ENCODE data around the gene ELP1. TPM values are rescaled to one million over a fixed set of nuclear protein-coding genes. Genes with fewer than 3 reads are reported as not detected.
"Not testable (repeated sequence)": the region's sequence is repeated elsewhere in the genome, so short reads cannot be mapped to it uniquely, and the experiment has no call there.

ELP1 gene
- total RNA-seq, 2 donors from 2014 or later = 20.6 to 24.0 TPM

DNA sequence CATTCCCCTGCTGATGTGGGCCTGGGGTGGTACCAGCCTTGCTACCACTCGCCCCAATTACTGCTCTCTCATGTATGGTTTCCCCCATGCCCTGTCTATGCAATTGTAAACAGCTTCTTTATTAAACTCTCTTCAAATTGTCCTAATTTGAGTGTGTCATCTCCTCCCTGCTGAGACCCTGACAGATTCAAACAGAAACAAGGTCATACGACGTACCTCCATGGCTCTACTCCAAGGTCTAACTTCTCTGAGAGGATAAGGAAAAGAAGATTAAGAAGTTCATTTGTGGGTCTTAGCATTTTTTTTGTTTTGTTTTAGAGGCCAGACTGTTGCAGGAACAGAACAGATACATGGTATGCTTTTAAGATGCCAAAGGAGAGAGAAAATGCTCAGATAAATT lies 38.3 kb upstream of the ELP1 start:
- Histone ChIP-seq H3K9me3 (no peaks in the 10 kb centered on the region), H3K4me3 (no peak overlapping the region), H3K27me3 (replicated peaks; ENCODE audit: insufficient read depth) (no peaks in the 10 kb centered on the region), H3K4me1 (ENCODE audit: control insufficient read depth in 1 of 2, low read depth in 2 of 2) (peaks cover 8 to 37% of the 10 kb centered on the region in 2 donors), H3K27ac (peak overlapping the region; percentile 22 to 52), H3K36me3 (no peaks in the 10 kb centered on the region)
- ATAC-seq (ENCODE audit: insufficient number of reproducible peaks, low FRiP score, low read depth) (no peak), DNase-seq (ENCODE audit: low spot score) (no peak)
- TF ChIP-seq, protein P1, sequence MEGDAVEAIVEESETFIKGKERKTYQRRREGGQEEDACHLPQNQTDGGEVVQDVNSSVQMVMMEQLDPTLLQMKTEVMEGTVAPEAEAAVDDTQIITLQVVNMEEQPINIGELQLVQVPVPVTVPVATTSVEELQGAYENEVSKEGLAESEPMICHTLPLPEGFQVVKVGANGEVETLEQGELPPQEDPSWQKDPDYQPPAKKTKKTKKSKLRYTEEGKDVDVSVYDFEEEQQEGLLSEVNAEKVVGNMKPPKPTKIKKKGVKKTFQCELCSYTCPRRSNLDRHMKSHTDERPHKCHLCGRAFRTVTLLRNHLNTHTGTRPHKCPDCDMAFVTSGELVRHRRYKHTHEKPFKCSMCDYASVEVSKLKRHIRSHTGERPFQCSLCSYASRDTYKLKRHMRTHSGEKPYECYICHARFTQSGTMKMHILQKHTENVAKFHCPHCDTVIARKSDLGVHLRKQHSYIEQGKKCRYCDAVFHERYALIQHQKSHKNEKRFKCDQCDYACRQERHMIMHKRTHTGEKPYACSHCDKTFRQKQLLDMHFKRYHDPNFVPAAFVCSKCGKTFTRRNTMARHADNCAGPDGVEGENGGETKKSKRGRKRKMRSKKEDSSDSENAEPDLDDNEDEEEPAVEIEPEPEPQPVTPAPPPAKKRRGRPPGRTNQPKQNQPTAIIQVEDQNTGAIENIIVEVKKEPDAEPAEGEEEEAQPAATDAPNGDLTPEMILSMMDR (IDR thresholded peaks at IDR 0.05) = no peak

DNA sequence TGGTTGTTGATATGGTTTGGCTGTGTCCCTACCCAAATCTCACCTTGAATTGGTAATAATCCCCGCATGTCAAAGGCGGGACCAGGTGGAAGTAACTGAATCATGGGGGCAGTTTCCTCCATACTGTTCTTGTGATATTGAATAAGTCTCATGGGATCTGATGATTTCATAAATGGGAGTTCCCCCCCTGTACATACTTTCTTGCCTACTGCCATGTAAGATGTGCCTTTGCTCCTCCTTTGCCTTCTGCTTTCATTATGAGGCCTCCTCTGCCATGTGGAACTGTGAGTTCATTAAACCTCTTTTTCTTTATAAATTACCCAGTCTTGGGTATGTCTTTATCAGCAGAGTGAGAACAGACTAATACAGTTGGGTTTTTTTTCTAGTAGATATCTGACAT lies 37.5 kb upstream of the ELP1 start:
- H3K36me3 ChIP-seq; H3K9me3 ChIP-seq; ATAC-seq (ENCODE audit: insufficient number of reproducible peaks, low FRiP score, low read depth); H3K4me3 ChIP-seq; DNase-seq (ENCODE audit: low spot score); H3K27me3 ChIP-seq (replicated peaks; ENCODE audit: insufficient read depth): not testable (repeated sequence)
- Histone ChIP-seq H3K4me1 (ENCODE audit: control insufficient read depth in 1 of 2, low read depth in 2 of 2) (peaks cover 8 to 37% of the 10 kb centered on the region in 2 donors), H3K27ac (peak overlapping the region in 1 of 2 donors; percentile 22)

DNA sequence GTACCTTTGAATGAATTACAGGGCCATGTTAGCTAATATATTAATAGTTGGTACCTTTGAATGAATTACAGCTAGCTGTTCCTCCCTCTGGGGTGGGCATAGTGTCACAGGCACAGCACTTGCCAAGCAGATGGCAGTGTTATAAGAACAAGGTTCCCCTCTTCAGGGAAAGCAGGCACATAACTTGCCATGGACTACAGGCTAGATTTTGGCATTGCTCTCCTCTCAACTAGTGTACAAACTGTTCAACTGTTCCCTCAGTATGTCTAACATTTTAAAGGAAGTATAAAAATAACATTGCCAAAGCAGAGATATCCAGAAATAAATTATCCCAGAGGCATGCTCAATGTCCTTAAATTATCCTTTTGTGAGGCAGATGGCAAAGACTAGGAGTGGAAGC lies 34.0 kb upstream of the ELP1 start:
- DNase-seq (ENCODE audit: low spot score) (no peak), ATAC-seq (ENCODE audit: insufficient number of reproducible peaks, low FRiP score, low read depth) (no peak)
- H3K27me3 ChIP-seq (replicated peaks; ENCODE audit: insufficient read depth) = no peaks in the 10 kb centered on the region
- peaks cover under 1 to 21% of the 10 kb centered on the region in 2 donors for H3K4me1 ChIP-seq (ENCODE audit: control insufficient read depth in 1 of 2, low read depth in 2 of 2)
- no peaks in the 10 kb centered on the region for H3K36me3 ChIP-seq
- H3K4me3 ChIP-seq = no peak overlapping the region
- H3K27ac ChIP-seq = peak overlapping the region in 1 of 2 donors; percentile 0
- no peaks in the 10 kb centered on the region for H3K9me3 ChIP-seq
- TF ChIP-seq, protein P1 (IDR thresholded peaks at IDR 0.05) = no peak

DNA sequence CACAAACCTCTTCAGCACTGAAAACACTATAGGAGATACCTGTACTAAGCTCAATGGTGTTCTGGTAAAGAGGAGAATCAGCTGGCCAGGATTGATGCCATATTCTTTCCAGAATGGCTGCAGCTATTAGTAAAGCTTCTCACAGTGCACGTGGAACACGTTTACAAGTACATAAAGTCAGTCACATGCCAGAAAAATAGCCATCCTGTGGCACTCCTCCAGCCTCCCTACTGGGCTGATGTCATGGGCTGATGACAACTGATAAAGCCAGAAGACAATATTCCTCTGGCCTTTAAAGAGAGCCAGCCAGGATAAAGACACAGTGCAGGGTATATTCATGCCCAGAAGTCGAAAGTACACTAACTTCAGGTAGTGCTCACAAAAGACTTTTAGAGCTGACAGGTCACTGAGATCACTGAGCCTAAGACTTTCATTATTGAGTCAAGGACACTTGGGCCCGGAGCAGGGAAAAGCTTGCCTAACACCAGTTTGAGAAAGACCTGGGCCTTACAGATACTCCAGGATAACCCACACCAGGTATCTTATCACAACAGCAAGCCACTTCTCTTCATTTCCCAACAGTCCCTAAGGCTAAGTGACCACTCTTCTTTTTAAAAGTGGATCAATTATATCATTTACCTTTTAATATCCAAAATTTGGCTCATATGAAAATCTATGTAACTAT lies 29.7 kb upstream of the ELP1 start:
- TF ChIP-seq, protein P1 (IDR thresholded peaks at IDR 0.05) = no peak
- ATAC-seq (ENCODE audit: insufficient number of reproducible peaks, low FRiP score, low read depth) = no peak

DNA sequence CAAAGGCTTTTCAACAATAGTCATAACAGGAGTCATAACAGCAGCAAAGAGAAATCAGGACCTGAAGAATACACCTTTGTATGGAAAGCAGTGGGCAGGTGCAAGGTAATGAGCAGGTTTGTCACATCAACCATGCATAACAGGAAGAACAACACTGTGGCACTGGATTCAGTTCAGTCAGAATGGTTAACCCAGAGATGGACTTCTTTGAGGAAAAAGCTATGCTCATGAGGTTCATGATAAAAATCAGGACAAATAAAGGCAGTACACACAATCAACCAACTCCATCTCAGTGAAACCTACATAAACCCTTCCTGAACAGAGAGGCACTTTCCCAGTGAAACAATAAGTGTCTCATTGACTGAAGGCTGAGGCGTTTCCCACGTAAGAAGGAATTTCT lies 27.2 kb upstream of the ELP1 start:
- Histone ChIP-seq H3K9me3 (no peaks in the 10 kb centered on the region), H3K4me1 (ENCODE audit: control insufficient read depth in 1 of 2, low read depth in 2 of 2) (no peaks in the 10 kb centered on the region), H3K4me3 (no peak overlapping the region), H3K27ac (no peak overlapping the region), H3K36me3 (no peaks in the 10 kb centered on the region), H3K27me3 (replicated peaks; ENCODE audit: insufficient read depth) (no peaks in the 10 kb centered on the region)
- TF ChIP-seq, protein P1 (IDR thresholded peaks at IDR 0.05) = no peak
- no peak for DNase-seq (ENCODE audit: low spot score)
- ATAC-seq (ENCODE audit: insufficient number of reproducible peaks, low FRiP score, low read depth) = no peak

More for the DNA sequence above, 29.7 kb upstream of the ELP1 start:
- no peaks in the 10 kb centered on the region for H3K36me3 ChIP-seq
- H3K4me3 ChIP-seq = no peak overlapping the region
- no peaks in the 10 kb centered on the region for H3K9me3 ChIP-seq
- no peak for DNase-seq (ENCODE audit: low spot score)
- H3K27me3 ChIP-seq (replicated peaks; ENCODE audit: insufficient read depth) = no peaks in the 10 kb centered on the region
- H3K27ac ChIP-seq = no peak overlapping the region
- H3K4me1 ChIP-seq (ENCODE audit: control insufficient read depth in 1 of 2, low read depth in 2 of 2) = peaks cover 0 to 12% of the 10 kb centered on the region in 2 donors

DNA sequence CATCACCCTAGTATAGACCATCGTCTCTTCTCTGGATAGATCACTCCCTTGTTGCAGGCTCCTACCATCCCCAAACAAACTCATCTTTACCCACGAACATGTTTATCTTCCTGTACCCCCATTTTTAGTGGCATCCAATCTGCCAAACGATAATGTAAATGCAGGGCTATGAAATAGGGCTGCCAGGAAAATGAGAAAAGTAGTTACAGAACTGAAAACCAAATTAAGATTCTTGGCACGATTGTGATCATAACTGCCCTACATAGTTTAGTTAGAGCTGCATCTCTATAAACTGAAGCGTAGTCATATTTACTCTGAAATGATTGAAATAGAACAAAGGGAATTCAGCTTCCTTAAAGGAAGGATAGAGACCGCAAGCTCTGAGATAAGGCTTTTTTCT lies 26.4 kb upstream of the ELP1 start:
- DNase-seq (ENCODE audit: low spot score) (no peak), ATAC-seq (ENCODE audit: insufficient number of reproducible peaks, low FRiP score, low read depth) (no peak)
- no peak overlapping the region for H3K4me3 ChIP-seq
- no peak overlapping the region for H3K27ac ChIP-seq
- no peaks in the 10 kb centered on the region for H3K4me1 ChIP-seq (ENCODE audit: control insufficient read depth in 1 of 2, low read depth in 2 of 2)
- no peaks in the 10 kb centered on the region for H3K36me3 ChIP-seq
- H3K9me3 ChIP-seq = no peaks in the 10 kb centered on the region
- TF ChIP-seq, protein P1 (IDR thresholded peaks at IDR 0.05) = no peak
- H3K27me3 ChIP-seq (replicated peaks; ENCODE audit: insufficient read depth) = no peaks in the 10 kb centered on the region
